Lower leg skin (tissue), 4 donors: ENCODE results near the gene FMOD. TPM values are rescaled to one million over a fixed set of nuclear protein-coding genes. Genes with fewer than 3 reads are reported as not detected.

Experiments used
- DNase-seq, 2 donors: peaks; one replicate each; pipeline ENCODE4 v3.0.0-alpha.2; 2019; ENCODE audit warnings: low spot score in 2 of 2
- H3K4me3 ChIP-seq: fragments of 200-600 bp; sonication (generic); 2 replicates; pipeline ENCODE4 v1.5.1; 2017; ENCODE audit warnings: mild to moderate bottlenecking, low read depth; ENCODE audit not compliant: poor library complexity, severe bottlenecking
- CTCF ChIP-seq, 3 donors: fragments of 450-650 bp; IDR thresholded peaks; one replicate each; pipeline ENCODE4 v1.5.1; 2016; ENCODE audit warnings: antibody characterized with exemption in 3 of 3, mild to moderate bottlenecking in 3 of 3, moderate library complexity in 2 of 3
- POLR2A ChIP-seq, 2 donors: fragments of 450-650 bp; IDR thresholded peaks; one replicate each; pipeline ENCODE4 v1.6.1; 2016 to 2017; ENCODE audit warnings: antibody characterized with exemption in 2 of 2, mild to moderate bottlenecking in 1 of 2, moderate library complexity in 1 of 2
- WGBS, 2 donors: methylation state at CpG; one replicate each; pipeline ENCODE4 v1.1.5; 2018; 5-methylcytosine and 5-hydroxymethylcytosine counted together
- intact Hi-C: fragments of 100-400 bp; cut with DNase I; formaldehyde crosslinking; loops from one replicate; pipeline ENCODE4 v1.15.0; 2023; ENCODE audit warnings: low total_unique reads
- total RNA-seq, 4 donors: library from RNA; depleted of rRNA; stranded (reverse); fragments of >200 nt; gene quantifications; one replicate each; pipeline ENCODE4 v1.1.0, GENCODE V29; 2016

Gene FMOD
- total RNA-seq, 4 donors from 2014 or later: 5.6 to 37.7 (median 19.3) TPM

- no peak overlapping the region for H3K4me3 ChIP-seq
- TF ChIP-seq POLR2A (IDR thresholded peaks at IDR 0.05) (no peak), CTCF (IDR thresholded peaks at IDR 0.05) (no peak)
- 45 to 47% methylated on average over 13 to 23 of the region's 23 CpGs for WGBS, 2 donors
- peak in 1 of 2 donors; percentile 46 for DNase-seq
- intact Hi-C loops: no loop called here
Observed at GRCh38 chr1:203342192-203342940, 8.6 kb downstream of the FMOD start.

DNA sequence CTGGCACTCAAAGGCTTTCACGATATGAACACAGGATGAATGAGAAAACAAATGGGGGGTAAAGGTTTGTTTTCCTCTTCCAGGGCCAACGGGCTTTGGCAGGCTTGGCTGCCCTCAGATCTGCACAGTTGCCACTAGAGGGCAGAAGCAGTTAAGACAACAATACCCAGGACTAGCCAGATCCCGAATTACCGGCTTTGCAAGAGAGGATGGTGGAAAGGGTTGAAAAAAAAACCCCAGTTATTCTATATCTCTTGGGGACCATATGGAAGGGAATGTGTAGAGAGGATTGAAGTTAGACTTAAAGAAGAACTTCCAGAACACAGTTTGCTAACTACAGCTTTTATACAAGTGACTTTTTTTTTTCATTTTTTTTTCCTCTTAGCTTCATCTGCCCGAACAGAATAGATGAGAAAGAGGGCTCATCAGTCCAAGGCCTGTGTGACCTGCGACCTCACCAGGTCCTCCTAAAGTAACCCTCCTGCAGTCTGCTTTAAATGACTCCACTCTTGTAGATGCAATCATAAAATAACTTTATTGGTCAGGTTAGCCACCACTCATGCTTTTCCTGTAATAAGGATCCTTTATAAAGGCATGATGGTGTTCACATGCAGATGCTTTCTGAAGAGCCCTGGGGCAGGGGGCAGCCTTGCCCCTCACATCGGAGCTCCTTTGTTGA lies 10.7 kb downstream of the FMOD start:
- 19 to 20% methylated on average over 7 of the region's 7 CpGs for WGBS, 2 donors
- peak; percentile 78 to 91 for DNase-seq
- TF ChIP-seq CTCF (IDR thresholded peaks at IDR 0.05): peak in 1 of 3 donors; percentile 74
- no peak for TF ChIP-seq POLR2A (IDR thresholded peaks at IDR 0.05)
- intact Hi-C loops: no loop called here
- no peak overlapping the region for H3K4me3 ChIP-seq

DNA sequence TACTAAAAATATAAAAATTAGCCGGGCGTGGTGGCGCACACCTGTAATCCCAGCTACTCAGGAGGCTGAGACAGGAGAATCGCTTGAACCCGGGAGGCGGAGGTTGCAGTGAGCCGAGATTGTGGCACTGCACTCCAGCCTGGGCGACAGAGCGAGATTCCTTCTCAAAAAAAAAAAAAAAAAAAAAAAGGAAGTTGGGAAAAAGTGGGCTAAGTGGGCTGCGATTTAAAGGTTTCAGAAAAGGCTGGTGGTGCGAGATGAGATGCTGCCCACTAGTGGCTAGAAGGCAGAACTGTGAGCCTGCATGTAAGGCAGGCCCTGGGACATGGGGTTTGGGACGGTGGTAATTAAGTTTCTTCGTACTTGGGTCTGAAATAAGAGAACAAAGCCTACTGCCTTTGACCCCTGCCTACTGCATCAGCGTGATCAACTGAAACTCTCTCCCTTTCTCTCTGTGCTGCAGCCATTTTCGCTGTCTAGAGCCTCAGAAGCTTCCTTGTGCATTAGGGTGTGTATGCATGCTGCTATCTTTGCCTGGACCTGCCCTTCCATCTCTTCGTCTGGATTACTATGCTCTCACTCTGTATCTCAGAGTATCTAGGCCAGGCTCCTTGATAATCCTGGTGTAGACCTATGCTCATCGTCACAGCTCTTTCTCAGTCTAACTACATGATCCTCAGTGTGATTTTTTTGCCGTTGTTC lies 12.4 kb downstream of the FMOD start:
- H3K4me3 ChIP-seq: no peak overlapping the region
- TF ChIP-seq CTCF (IDR thresholded peaks at IDR 0.05) (peak in 1 of 3 donors; percentile 64), POLR2A (IDR thresholded peaks at IDR 0.05) (no peak)
- 43 to 44% methylated on average over 18 of the region's 18 CpGs for WGBS, 2 donors
- intact Hi-C loops: loop anchor here (2.0 to 5.0 kb wide), 2 partner anchors 66 to 148 kb away; no protein-coding TSS in a partner anchor
- DNase-seq: peak in 1 of 2 donors; percentile 91

DNA sequence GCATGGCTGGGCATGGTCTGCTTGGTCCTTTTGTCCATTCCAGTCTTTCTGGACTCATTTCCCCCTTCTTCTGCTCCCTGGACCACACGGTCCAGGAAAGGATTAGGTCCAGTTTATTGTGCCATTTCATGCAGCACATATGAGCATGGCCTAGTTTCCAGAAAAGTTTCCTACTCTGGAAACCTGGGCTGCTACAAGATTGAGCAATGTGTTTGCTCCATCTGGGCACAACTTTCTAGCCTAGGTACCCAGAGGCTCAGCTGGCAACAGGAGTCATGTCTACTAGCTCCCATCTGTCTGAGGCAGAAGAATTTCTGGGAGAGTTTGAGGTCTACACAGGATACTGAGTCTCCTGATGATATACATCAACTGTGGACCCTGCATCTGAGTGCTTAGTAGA lies 14.8 kb downstream of the FMOD start:
- DNase-seq: no peak
- no peak for TF ChIP-seq CTCF (IDR thresholded peaks at IDR 0.05)
- TF ChIP-seq POLR2A (IDR thresholded peaks at IDR 0.05): no peak
- intact Hi-C loops: loop anchor here (5.0 kb wide), 1 partner anchor 64 kb away; no protein-coding TSS in a partner anchor
- WGBS, 2 donors: 38 to 43% methylated on average over 1 of the region's 1 CpG
- H3K4me3 ChIP-seq: no peak overlapping the region

DNA sequence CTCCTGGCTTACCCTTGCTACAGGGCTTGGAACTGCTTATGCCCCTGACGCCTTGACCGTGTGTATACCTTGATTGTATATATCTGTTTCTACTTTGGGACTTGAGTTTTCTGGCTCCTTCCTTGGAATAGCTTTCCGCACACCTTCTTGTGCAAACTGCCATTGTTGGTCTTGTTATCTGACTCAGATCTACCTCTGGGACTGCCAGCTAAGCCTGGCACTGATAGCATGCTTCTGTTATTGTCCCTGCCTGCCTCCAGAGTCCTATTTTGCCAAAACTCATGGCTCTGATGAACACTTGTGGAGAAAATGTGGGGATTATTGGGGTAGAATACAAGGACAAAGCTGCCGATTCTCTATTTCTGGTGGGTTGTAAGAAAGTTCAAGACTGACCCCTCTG lies 15.4 kb downstream of the FMOD start:
- no peak for DNase-seq
- no peak for TF ChIP-seq CTCF (IDR thresholded peaks at IDR 0.05)
- TF ChIP-seq POLR2A (IDR thresholded peaks at IDR 0.05): no peak
- whole genome bisulfite sequencing, 2 donors: 39 to 68% methylated on average over 4 of the region's 4 CpGs
- no peak overlapping the region for H3K4me3 ChIP-seq
- intact Hi-C loops: loop anchor here (5.0 kb wide), 1 partner anchor 63 kb away; no protein-coding TSS in a partner anchor
